Fibroblast of skin of abdomen (primary cell): ENCODE data around the gene CDKN3.
"Not testable (repeated sequence)": the region's sequence is repeated elsewhere in the genome, so short reads cannot be mapped to it uniquely, and the experiment has no call there.

ENCODE experiments used
- DNase-seq: peaks from one replicate; pipeline ENCODE4 v3.0.0-alpha.2; 2013

Gene CDKN3

GRCh38 chr14:54370323-54371198 is 26.2 kb upstream of the CDKN3 start:
- no peak for DNase-seq

DNA sequence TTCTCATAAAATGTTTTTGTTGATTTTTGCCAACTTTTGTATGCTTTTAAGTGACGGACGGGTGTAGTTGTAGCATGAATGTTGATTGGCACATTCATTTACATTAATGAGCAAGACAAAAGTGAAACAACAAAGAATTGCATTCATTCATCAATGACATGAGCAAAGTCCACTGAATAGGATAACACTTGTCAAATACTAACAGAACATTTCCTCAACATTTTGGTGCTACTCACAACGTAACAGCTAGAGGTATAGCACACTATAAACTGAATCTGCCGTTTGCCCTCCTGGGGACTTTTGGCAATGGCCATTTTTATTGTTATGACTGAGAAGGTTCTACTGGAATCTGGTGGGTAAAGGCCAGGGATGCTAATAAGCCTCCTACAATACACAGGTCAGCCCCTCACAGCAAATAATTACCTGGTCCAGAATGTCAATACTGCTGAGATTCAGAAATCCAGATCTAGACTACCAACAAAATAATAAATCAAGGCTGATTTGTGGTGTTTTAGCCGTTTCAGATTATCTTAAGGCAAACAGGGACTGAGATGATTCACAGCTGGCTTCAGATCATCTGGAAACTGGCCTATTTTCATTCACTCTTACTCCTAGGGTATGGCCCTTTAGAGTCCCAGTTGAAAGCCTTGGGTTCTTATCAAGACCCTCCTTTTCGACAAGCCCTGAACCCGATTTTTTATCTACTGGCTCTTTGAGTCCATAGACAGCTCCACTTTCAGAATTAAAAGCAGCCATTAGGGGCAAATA is 22.5 kb upstream of the CDKN3 start:
- peak; percentile 39 for DNase-seq

DNA sequence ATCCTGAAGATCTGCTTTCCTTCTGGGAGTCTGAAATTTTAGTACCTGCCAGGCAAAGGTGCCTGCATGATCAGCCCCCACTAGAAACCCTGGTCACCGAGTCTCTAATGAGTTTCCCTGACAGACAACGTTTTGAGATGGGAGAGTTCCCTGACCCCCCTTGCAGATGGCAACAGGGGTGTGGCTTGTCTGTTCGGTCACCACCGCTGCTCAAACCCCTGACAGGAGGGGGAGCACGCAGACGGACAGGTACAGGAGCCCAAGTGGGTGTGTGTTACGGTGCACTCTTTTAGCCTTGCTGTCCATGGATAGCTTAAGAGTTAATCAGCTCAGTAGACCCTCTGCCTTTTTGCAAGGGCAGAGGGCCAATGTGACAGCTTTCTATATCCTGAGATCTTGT is 19.3 kb upstream of the CDKN3 start:
- DNase-seq = no peak

GRCh38 chr14:54378893-54379292 is 17.9 kb upstream of the CDKN3 start:
- not testable (repeated sequence) for DNase-seq

DNA sequence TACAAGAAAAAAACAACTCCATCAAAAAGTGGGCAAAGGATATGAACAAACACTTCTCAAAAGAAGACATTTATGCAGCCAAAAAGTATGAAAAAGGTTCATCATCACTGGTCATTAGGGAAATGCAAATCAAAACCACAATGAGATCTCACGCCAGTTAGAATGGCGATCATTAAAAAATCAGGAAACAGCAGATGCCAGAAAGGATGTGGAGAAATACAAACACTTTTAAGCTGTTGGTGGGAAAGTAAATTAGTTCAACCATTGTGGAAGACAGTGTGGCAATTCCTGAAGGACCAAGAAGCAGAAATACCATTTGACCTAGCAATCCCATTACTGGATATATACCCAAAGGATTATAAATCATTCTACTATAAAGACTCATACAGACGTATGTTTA is 16.2 kb upstream of the CDKN3 start:
- DNase-seq = not testable (repeated sequence)

DNA sequence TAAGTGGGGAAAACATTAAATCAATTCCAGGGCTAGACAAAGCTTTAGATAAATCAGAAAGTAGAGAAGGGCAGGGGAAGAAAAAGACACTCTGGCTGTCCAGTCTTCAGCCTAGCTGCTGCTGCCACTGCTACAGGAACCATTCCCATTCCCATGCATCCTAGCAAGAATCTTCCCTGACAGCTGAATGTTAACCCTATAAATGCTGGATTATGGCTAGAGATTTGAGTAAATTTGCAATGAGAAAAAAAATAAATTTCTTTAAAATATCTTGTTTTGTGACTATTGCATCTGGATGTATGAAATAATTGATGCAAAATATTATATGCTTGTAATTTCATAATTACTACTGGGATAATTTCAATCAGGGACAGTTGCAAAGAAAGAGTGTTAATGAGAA is 15.0 kb upstream of the CDKN3 start:
- no peak for DNase-seq

- peak; percentile 14 for DNase-seq
Observed at GRCh38 chr14:54383835-54384234, 13.0 kb upstream of the CDKN3 start.

- no peak for DNase-seq
Observed at GRCh38 chr14:54385556-54385955, 11.3 kb upstream of the CDKN3 start.

DNA sequence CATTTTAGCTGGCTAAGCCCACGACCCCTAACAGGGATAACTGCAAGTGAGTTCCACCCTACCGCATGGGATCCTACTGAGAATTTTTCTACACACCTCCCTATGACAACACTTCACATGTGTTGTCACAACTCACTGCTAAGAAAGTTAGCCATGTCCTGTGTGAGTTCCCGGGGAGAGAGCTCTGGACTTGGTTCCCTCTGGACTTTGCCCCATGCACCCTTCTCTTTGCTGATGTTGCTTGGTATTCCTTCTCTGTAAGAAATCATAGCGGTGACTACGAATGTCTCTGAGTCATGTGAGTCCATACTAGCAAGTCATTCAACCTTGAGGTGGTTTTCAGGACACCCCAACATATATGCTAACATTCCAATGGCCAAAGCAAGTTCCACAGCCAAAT is 9.5 kb upstream of the CDKN3 start:
- DNase-seq = no peak

DNA sequence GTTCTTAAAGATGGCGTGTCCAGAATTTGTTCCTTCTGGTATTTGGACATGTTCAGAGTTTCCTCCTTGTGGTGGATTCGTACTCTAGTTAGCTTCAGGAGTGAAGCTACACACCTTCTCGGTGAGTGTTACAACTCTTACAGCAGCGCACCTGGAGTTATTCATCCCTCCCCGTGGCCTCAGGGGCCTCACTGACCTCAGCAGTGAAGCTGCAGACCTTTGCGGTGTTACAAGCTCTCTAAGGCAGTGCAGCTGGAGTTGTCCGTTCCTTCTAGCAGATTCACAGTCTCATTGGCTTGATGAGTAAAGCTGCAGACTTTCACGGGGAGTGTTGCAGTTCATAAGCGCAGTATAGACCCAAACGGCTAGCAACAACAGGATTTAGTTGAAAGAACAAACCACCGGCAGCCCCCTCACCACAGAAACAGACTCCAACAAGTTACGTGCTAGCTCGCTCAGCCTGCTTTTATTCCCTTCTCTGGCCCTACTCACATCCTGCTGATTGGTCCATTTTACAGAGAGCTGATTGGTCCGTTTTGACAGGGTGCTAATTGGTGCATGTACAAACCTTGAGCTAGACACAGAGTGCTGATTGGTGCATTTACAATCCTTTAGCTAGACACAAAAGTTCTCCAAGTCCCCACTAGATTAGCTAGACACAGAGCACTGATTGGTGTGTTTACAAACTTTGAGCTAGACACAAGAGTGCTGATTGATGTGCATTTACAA is 4.5 kb upstream of the CDKN3 start:
- no peak for DNase-seq

GRCh38 chr14:54392986-54393884 is 3.6 kb upstream of the CDKN3 start:
- DNase-seq = not testable (repeated sequence)

DNA sequence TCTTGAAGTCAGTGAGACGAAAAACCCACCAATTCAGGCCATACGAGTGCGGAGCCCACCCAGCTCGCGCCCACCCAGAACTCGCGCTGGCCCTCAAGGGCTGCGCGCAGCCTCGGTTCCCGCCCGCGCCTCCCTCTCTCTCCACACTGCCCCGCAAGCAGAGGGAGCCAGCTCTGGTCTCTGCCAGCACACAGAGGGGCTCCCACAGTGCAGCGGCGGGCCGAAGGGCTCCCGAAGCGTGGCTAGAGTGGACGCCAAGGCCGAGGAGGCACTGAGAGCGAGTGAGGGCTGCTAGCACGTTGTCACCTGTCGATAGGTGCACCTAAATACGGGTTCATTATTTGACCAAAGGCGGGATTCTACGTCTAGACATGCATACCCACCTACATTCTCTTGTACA is 2.2 kb upstream of the CDKN3 start:
- no peak for DNase-seq

GRCh38 chr14:54395284-54395683 is 1.5 kb upstream of the CDKN3 start:
- DNase-seq = no peak

GRCh38 chr14:54395716-54396115 is 1.1 kb upstream of the CDKN3 start:
- no peak for DNase-seq

DNA sequence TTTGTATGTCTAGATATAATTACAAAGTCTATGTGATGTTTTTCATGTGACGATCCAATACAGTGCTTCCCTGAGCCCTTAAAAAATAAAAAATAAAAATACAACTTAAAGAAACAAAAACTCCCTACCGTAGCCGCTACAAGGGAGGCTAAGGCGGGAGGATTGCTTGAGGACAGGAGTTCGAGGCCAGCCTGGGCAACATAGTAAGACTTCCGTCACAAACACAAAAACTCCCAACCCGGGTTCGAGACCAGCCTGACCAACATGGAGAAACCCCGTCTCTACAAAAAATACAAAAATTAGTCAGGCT is 669 bp upstream of the CDKN3 start:
- no peak for DNase-seq

GRCh38 chr14:54399560-54399959 is 2.8 kb downstream of the CDKN3 start:
- DNase-seq = no peak

- DNase-seq = peak; percentile 59
Observed at GRCh38 chr14:54403401-54404005, 6.7 kb downstream of the CDKN3 start.

GRCh38 chr14:54410215-54410614 is 13.4 kb downstream of the CDKN3 start:
- no peak for DNase-seq

DNA sequence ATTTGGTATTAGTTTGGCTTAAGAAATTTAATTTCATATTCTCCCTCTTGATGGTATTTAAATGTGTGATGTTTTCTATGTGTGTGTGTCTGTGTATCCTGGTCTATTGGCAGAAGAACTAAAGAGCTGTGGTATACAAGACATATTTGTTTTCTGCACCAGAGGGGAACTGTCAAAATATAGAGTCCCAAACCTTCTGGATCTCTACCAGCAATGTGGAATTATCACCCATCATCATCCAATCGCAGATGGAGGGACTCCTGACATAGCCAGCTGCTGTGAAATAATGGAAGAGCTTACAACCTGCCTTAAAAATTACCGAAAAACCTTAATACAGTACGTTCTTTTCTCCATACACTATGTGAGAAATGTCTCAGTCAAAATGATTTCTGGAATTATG is 14.6 kb downstream of the CDKN3 start:
- no peak for DNase-seq

- peak; percentile 37 for DNase-seq
Observed at GRCh38 chr14:54420478-54421142, 23.8 kb downstream of the CDKN3 start.

GRCh38 chr14:54423991-54424390 is 27.2 kb downstream of the CDKN3 start:
- no peak for DNase-seq
